T-cell (primary cell): ENCODE results near the gene SLC27A4. TPM values are rescaled to one million over a fixed set of nuclear protein-coding genes. Genes with fewer than 3 reads are reported as not detected.

ENCODE experiments used
- ATAC-seq, 4 experiments: fragments of 200-7000 bp in 3 of 4; fragments of 150-1000 bp in 1 of 4; cut with Tn5 transposase; replicated peaks in 1 of 4; 1 replicate in 3 of 4; 2 replicates in 1 of 4; pipeline ENCODE4 v1.10.0; 2021; ENCODE audit warnings: moderate library complexity in 3 of 4, mild to moderate bottlenecking in 2 of 4, moderate number of reproducible peaks in 1 of 4
- CTCF ChIA-PET, 2 donors: fragments of 300-600 bp; sonication (Branson Sonifier 250); formaldehyde crosslinking; loops; one replicate each; lab custom pipeline; 2022; ENCODE audit warnings: antibody characterized with exemption in 2 of 2; lab: Charles Lee
- POLR2A ChIA-PET, 2 donors: fragments of 300-600 bp; sonication (Branson Sonifier 250); formaldehyde crosslinking; loops; one replicate each; lab custom pipeline; 2022; ENCODE audit warnings: antibody characterized with exemption in 2 of 2; lab: Charles Lee
- DNase-seq, 35 experiments: peaks; one replicate each; pipeline versions ENCODE4 v3.0.0 to v3.0.0-alpha.2; 2013 to 2023
- H3K27ac ChIP-seq: one replicate; pipeline ENCODE4 v1.5.1; 2013; ENCODE audit warnings: low read length
- H3K27me3 ChIP-seq, 2 experiments: replicated peaks in 1 of 2; 1 replicate in 1 of 2; 2 replicates in 1 of 2; pipeline versions ENCODE4 v1.6.1 to v1.7.0; 2013; ENCODE audit warnings: low read length in 1 of 2, mixed read lengths in 1 of 2; ENCODE audit not compliant: control insufficient read depth in 2 of 2, insufficient read depth in 2 of 2; ENCODE audit errors: extremely low read depth in 1 of 2
- H3K36me3 ChIP-seq, 2 donors: 1 replicate in 1 of 2; 2 replicates in 1 of 2; pipeline versions ENCODE4 v1.6.1 to v1.7.0; 2013; ENCODE audit warnings: low read length in 1 of 2; ENCODE audit not compliant: control insufficient read depth in 2 of 2, insufficient read depth in 1 of 2; ENCODE audit errors: extremely low read depth in 1 of 2
- H3K4me1 ChIP-seq, 2 experiments: 1 replicate in 1 of 2; 2 replicates in 1 of 2; pipeline versions ENCODE4 v1.6.1 to v1.7.0; 2013; ENCODE audit warnings: low read length in 2 of 2, mixed read lengths in 1 of 2; ENCODE audit not compliant: insufficient read depth in 2 of 2, control insufficient read depth in 1 of 2; ENCODE audit errors: extremely low read depth in 1 of 2
- H3K4me3 ChIP-seq, 2 donors: 1 replicate in 1 of 2; 2 replicates in 1 of 2; pipeline versions ENCODE4 v1.5.1 to v1.7.0; 2013; ENCODE audit warnings: mild to moderate bottlenecking in 2 of 2, low read length in 1 of 2, moderate library complexity in 1 of 2; ENCODE audit not compliant: control insufficient read depth in 1 of 2; ENCODE audit errors: extremely low read depth in 1 of 2
- H3K9me3 ChIP-seq: 2 replicates; pipeline ENCODE4 v1.7.0; 2013
- H3K27ac Mint-ChIP-seq, 2 donors: one replicate each; pipeline ENCODE4 v1.8.0; 2020 to 2021; ENCODE audit warnings: mild to moderate bottlenecking in 2 of 2, mixed read lengths in 2 of 2
- H3K27me3 Mint-ChIP-seq, 2 donors: one replicate each; pipeline ENCODE4 v1.8.0; 2021 to 2022; ENCODE audit warnings: mixed read lengths in 2 of 2
- H3K36me3 Mint-ChIP-seq: one replicate; pipeline ENCODE4 v1.8.0; 2021; ENCODE audit warnings: mixed read lengths
- H3K4me1 Mint-ChIP-seq, 3 donors: one replicate each; pipeline ENCODE4 v1.8.0; 2020 to 2022; ENCODE audit warnings: mixed read lengths in 3 of 3, mild to moderate bottlenecking in 1 of 3
- H3K4me3 Mint-ChIP-seq, 3 donors: one replicate each; pipeline ENCODE4 v1.8.0; 2020 to 2022; ENCODE audit warnings: mild to moderate bottlenecking in 3 of 3, mixed read lengths in 3 of 3, moderate library complexity in 3 of 3
- H3K9me3 Mint-ChIP-seq, 3 donors: one replicate each; pipeline ENCODE4 v1.8.0; 2020 to 2022; ENCODE audit warnings: mixed read lengths in 3 of 3
- WGBS: methylation state at CpG from one replicate; pipeline ENCODE4 v1.1.5; 2013; ENCODE audit warnings: missing lambda C conversion rate; ENCODE audit not compliant: insufficient coverage; 5-methylcytosine and 5-hydroxymethylcytosine counted together
- total RNA-seq, 35 experiments: library from RNA in 6 of 35; stranded (reverse) in 6 of 35; fragments of 120-200 nt in 1 of 35; gene quantifications; one replicate each; pipeline versions ENCODE4 v1.2.1 to v1.2.4 and lab custom pipeline; 2013 to 2026

Gene SLC27A4
- total RNA-seq, 5 donors from 2014 or later (not counting 1 experiment from before 2014, with no cell fraction given) = 7.3 to 18.4 (median 17.5) TPM

GRCh38 chr9:128358090-128358489 is 17.8 kb downstream of the SLC27A4 start:
- CTCF ChIA-PET = no interaction called here
- peaks cover 16 to 20% of the 10 kb centered on the region in 2 donors for H3K36me3 ChIP-seq

GRCh38 chr9:128358861-128359260 is 18.5 kb downstream of the SLC27A4 start:
- no peak for ATAC-seq
- Histone ChIP-seq H3K27me3 (no peaks in the 10 kb centered on the region), H3K4me3 (no peak overlapping the region), H3K27ac (no peak overlapping the region), H3K4me1 (peaks cover 0 to 12% of the 10 kb centered on the region in 2 experiments), H3K9me3 (no peaks in the 10 kb centered on the region), H3K36me3 (peaks cover 13 to 15% of the 10 kb centered on the region in 2 donors)
- peaks cover 11% of the 10 kb centered on the region for H3K36me3 Mint-ChIP-seq
- H3K4me3 Mint-ChIP-seq = no peak overlapping the region
- H3K9me3 Mint-ChIP-seq = no peaks in the 10 kb centered on the region
- ChIA-PET POLR2A (no interaction called here), CTCF (interaction anchor here in 1 of 2 donors (0.6 kb wide), 1 partner anchor 623 kb away, joined by 3 read pairs; no protein-coding TSS in a partner anchor)
- 94% methylated on average over 3 of the region's 4 CpGs for WGBS
- H3K4me1 Mint-ChIP-seq = peaks cover 8 to 9% (median 9%) of the 10 kb centered on the region in 3 donors
- DNase-seq = no peak
- no peaks in the 10 kb centered on the region for H3K27me3 Mint-ChIP-seq
- H3K27ac Mint-ChIP-seq = no peak overlapping the region

More at GRCh38 chr9:128358090-128358489, 17.8 kb downstream of the SLC27A4 start:
- peaks cover 0 to 12% of the 10 kb centered on the region in 2 experiments for H3K4me1 ChIP-seq
- Mint-ChIP-seq H3K36me3 (peaks cover 11% of the 10 kb centered on the region), H3K4me3 (no peak overlapping the region), H3K27ac (no peak overlapping the region), H3K9me3 (no peaks in the 10 kb centered on the region), H3K27me3 (no peaks in the 10 kb centered on the region), H3K4me1 (peaks cover 8 to 9% (median 9%) of the 10 kb centered on the region in 3 donors)
- POLR2A ChIA-PET = no interaction called here
- DNase-seq (no peak), ATAC-seq (no peak)
- H3K9me3 ChIP-seq = no peaks in the 10 kb centered on the region
- no peak overlapping the region for H3K4me3 ChIP-seq
- H3K27ac ChIP-seq = no peak overlapping the region
- H3K27me3 ChIP-seq = no peaks in the 10 kb centered on the region
- WGBS = 95% methylated on average over 5 of the region's 8 CpGs

GRCh38 chr9:128360826-128361225 is 20.5 kb downstream of the SLC27A4 start:
- no peak overlapping the region for H3K4me3 ChIP-seq
- peaks cover 2 to 6% of the 10 kb centered on the region in 2 donors for H3K36me3 ChIP-seq
- Mint-ChIP-seq H3K9me3 (no peaks in the 10 kb centered on the region), H3K27me3 (no peaks in the 10 kb centered on the region), H3K27ac (no peak overlapping the region), H3K36me3 (peaks cover 5% of the 10 kb centered on the region), H3K4me1 (peaks cover 8 to 16% (median 14%) of the 10 kb centered on the region in 3 donors), H3K4me3 (no peak overlapping the region)
- peaks cover 0 to 10% of the 10 kb centered on the region in 2 experiments for H3K27me3 ChIP-seq
- no CpG with 5 or more reads among the region's 2 CpGs for WGBS
- no peak overlapping the region for H3K27ac ChIP-seq
- H3K4me1 ChIP-seq = peaks cover 0 to 20% of the 10 kb centered on the region in 2 experiments
- H3K9me3 ChIP-seq = no peaks in the 10 kb centered on the region
- DNase-seq (no peak), ATAC-seq (no peak)
- ChIA-PET CTCF (interaction anchor here in 1 of 2 donors (0.5 kb wide), 1 partner anchor 52 kb away, joined by 3 read pairs; no protein-coding TSS in a partner anchor), POLR2A (no interaction called here)

GRCh38 chr9:128361296-128361985 is 21.1 kb downstream of the SLC27A4 start:
- peak overlapping the region; percentile 61 to 72 for H3K27ac Mint-ChIP-seq
- H3K9me3 Mint-ChIP-seq = no peaks in the 10 kb centered on the region
- H3K36me3 ChIP-seq = peaks cover 0 to 5% of the 10 kb centered on the region in 2 donors
- H3K27me3 Mint-ChIP-seq = no peaks in the 10 kb centered on the region
- H3K4me3 Mint-ChIP-seq = peak overlapping the region; percentile 71 to 77 (median 75)
- H3K36me3 Mint-ChIP-seq = no peaks in the 10 kb centered on the region
- ChIA-PET POLR2A (interaction anchor here in 1 of 2 donors (0.6 kb wide), 1 partner anchor 603 kb away, joined by 6 read pairs; no protein-coding TSS in a partner anchor), CTCF (interaction anchor here in 1 of 2 donors (0.5 to 1.9 kb wide), 3 partner anchors 9 to 808 kb away, joined by 3 to 14 read pairs (median 3); partner anchors contain the start of gene URM1)
- peaks cover 0 to 20% of the 10 kb centered on the region in 2 experiments for H3K4me1 ChIP-seq
- H3K9me3 ChIP-seq = no peaks in the 10 kb centered on the region
- H3K27me3 ChIP-seq = peaks cover 0 to 10% of the 10 kb centered on the region in 2 experiments
- WGBS = 60% methylated on average over 11 of the region's 14 CpGs
- peak overlapping the region; percentile 39 for H3K27ac ChIP-seq
- H3K4me3 ChIP-seq = peak overlapping the region; percentile 43 to 58
- peaks cover 8 to 16% (median 14%) of the 10 kb centered on the region in 3 donors for H3K4me1 Mint-ChIP-seq
- ATAC-seq = no peak
- DNase-seq = no peak

- H3K36me3 Mint-ChIP-seq = no peaks in the 10 kb centered on the region
- Histone ChIP-seq H3K4me1 (peaks cover 0 to 20% of the 10 kb centered on the region in 2 experiments), H3K27me3 (peaks cover 0 to 12% of the 10 kb centered on the region in 2 experiments), H3K27ac (peak overlapping the region; percentile 39), H3K4me3 (peak overlapping the region; percentile 43 to 58), H3K36me3 (peaks cover 0 to 5% of the 10 kb centered on the region in 2 donors), H3K9me3 (no peaks in the 10 kb centered on the region)
- H3K4me3 Mint-ChIP-seq = peak overlapping the region; percentile 71 to 77 (median 75)
- H3K27me3 Mint-ChIP-seq = no peaks in the 10 kb centered on the region
- H3K27ac Mint-ChIP-seq = peak overlapping the region; percentile 61 to 72
- POLR2A ChIA-PET = interaction anchor here in 1 of 2 donors (0.6 kb wide), 1 partner anchor 602 kb away, joined by 6 read pairs; no protein-coding TSS in a partner anchor
- CTCF ChIA-PET = interaction anchor here in 1 of 2 donors (0.5 to 1.9 kb wide), 3 partner anchors 9 to 808 kb away, joined by 3 to 14 read pairs (median 3); partner anchors contain the start of gene URM1
- ATAC-seq (peak; percentile 86 to 90 (median 88)), DNase-seq (peak; percentile 7 to 78 (median 53))
- WGBS = 11% methylated on average over 8 of the region's 20 CpGs
- H3K9me3 Mint-ChIP-seq = no peaks in the 10 kb centered on the region
- peaks cover 8 to 16% (median 14%) of the 10 kb centered on the region in 3 donors for H3K4me1 Mint-ChIP-seq
These were observed 21.8 kb downstream of the SLC27A4 start for GRCh38 chr9:128361986-128362646.

GRCh38 chr9:128362774-128363173 is 22.4 kb downstream of the SLC27A4 start:
- CTCF ChIA-PET = interaction anchor here in 1 of 2 donors (0.8 to 1.9 kb wide), 2 partner anchors 8 to 21 kb away, joined by 3 to 14 read pairs; partner anchors contain the start of gene URM1
- H3K9me3 ChIP-seq = no peaks in the 10 kb centered on the region
- Mint-ChIP-seq H3K4me1 (peaks cover 8 to 16% (median 14%) of the 10 kb centered on the region in 3 donors), H3K27ac (no peak overlapping the region), H3K27me3 (no peaks in the 10 kb centered on the region), H3K4me3 (no peak overlapping the region), H3K9me3 (no peaks in the 10 kb centered on the region), H3K36me3 (no peaks in the 10 kb centered on the region)
- 100% methylated on average over 1 of the region's 3 CpGs for WGBS
- H3K36me3 ChIP-seq = peaks cover 0 to 5% of the 10 kb centered on the region in 2 donors
- ATAC-seq = no peak
- no peak overlapping the region for H3K27ac ChIP-seq
- H3K4me1 ChIP-seq = peaks cover 0 to 20% of the 10 kb centered on the region in 2 experiments
- no peak for DNase-seq
- POLR2A ChIA-PET = no interaction called here
- H3K27me3 ChIP-seq = peaks cover 0 to 14% of the 10 kb centered on the region in 2 experiments
- H3K4me3 ChIP-seq = no peak overlapping the region
